HG03064 (cell line): ENCODE measurements around the gene SIGLEC11.
"Not testable (repeated sequence)": the region's sequence is repeated elsewhere in the genome, so short reads cannot be mapped to it uniquely, and the experiment has no call there.

Source experiments
- ATAC-seq: cut with Tn5 transposase; IDR thresholded peaks from one replicate; pipeline ENCODE4 v1.9.1; 2021; ENCODE audit warnings: low read depth; ENCODE audit not compliant: unreplicated experiment

Gene SIGLEC11

GRCh38 chr19:49960980-49961379 is at the start of gene SIGLEC11:
SIGLEC11 (minus strand) TSS chr19:49961172; CDS start chr19:49961081, 91 bp downstream.
- not testable (repeated sequence) for ATAC-seq

- no peak for ATAC-seq
Measured at GRCh38 chr19:50008532-50008931, 47.6 kb upstream of the SIGLEC11 start.

- ATAC-seq = no peak
Measured at GRCh38 chr19:50007947-50008346, 47.0 kb upstream of the SIGLEC11 start.

- ATAC-seq = no peak
Measured at GRCh38 chr19:50007170-50007569, 46.2 kb upstream of the SIGLEC11 start.

- ATAC-seq = no peak
Measured at GRCh38 chr19:50005428-50005827, 44.5 kb upstream of the SIGLEC11 start.

GRCh38 chr19:50003810-50004419 is 42.9 kb upstream of the SIGLEC11 start:
- ATAC-seq = no peak

GRCh38 chr19:50003254-50003788 is 42.3 kb upstream of the SIGLEC11 start:
- no peak for ATAC-seq

- ATAC-seq = no peak
Measured at GRCh38 chr19:50002386-50002960, 41.5 kb upstream of the SIGLEC11 start.

GRCh38 chr19:50001775-50002174 is 40.8 kb upstream of the SIGLEC11 start:
- ATAC-seq = no peak

GRCh38 chr19:50000841-50001557 is 40.0 kb upstream of the SIGLEC11 start:
- ATAC-seq = no peak

- ATAC-seq = no peak
Measured at GRCh38 chr19:50000038-50000840, 39.3 kb upstream of the SIGLEC11 start.

- ATAC-seq = no peak
Measured at GRCh38 chr19:49999371-50000010, 38.5 kb upstream of the SIGLEC11 start.

- no peak for ATAC-seq
Measured at GRCh38 chr19:49997709-49998108, 36.7 kb upstream of the SIGLEC11 start.

GRCh38 chr19:49988433-49988832 is 27.5 kb upstream of the SIGLEC11 start:
- ATAC-seq = no peak

- ATAC-seq = no peak
Measured at GRCh38 chr19:49988007-49988406, 27.0 kb upstream of the SIGLEC11 start.

GRCh38 chr19:49987159-49987698 is 26.3 kb upstream of the SIGLEC11 start:
- no peak for ATAC-seq

GRCh38 chr19:49986354-49986753 is 25.4 kb upstream of the SIGLEC11 start:
- ATAC-seq = no peak

GRCh38 chr19:49985871-49986270 is 24.9 kb upstream of the SIGLEC11 start:
- no peak for ATAC-seq

- no peak for ATAC-seq
Measured at GRCh38 chr19:49984491-49984890, 23.5 kb upstream of the SIGLEC11 start.

- no peak for ATAC-seq
Measured at GRCh38 chr19:49983645-49984229, 22.8 kb upstream of the SIGLEC11 start.
